Activated CD4-positive, alpha-beta T cell treated with anti-CD3 and anti-CD28 coated beads, Interleukin-2, amount 50 U/mL, for 4 hours (primary cell): Measurements from ENCODE around the gene CNGA3.

Experiments used
- DNase-seq, 2 experiments: peaks; one replicate each; pipeline ENCODE4 v3.0.0-alpha.2; 2020

CNGA3 gene

GRCh38 chr2:98445683-98446581 lies 99.7 kb downstream of the CNGA3 start:
- no peak for DNase-seq

GRCh38 chr2:98446850-98447249 lies 100.6 kb downstream of the CNGA3 start:
- DNase-seq = no peak
